Epithelial cell of proximal tubule (primary cell): Measurements from ENCODE around the gene PABPN1L. TPM values are rescaled to one million over a fixed set of nuclear protein-coding genes. Genes with fewer than 3 reads are reported as not detected.

Experiments
- DNase-seq: peaks from one replicate; pipeline ENCODE4 v3.0.0-alpha.2; 2011; ENCODE audit warnings: low read depth
- H3K4me3 ChIP-seq: 2 replicates; pipeline ENCODE4 v1.5.1; 2011; ENCODE audit warnings: low read depth, mild to moderate bottlenecking, low read length
- total RNA-seq: library from RNA; depleted of rRNA; stranded (reverse); fragments of >200 nt; gene quantifications from 2 replicates; pipeline ENCODE4 v1.2.3, GENCODE V29; 2015
- TF ChIP-seq, protein P1 (sequence below): conservative IDR thresholded peaks from 2 replicates; pipeline ENCODE4 v1.5.1; 2012; ENCODE audit warnings: low read depth, mild to moderate bottlenecking, low read length

Gene PABPN1L
- total RNA-seq, 1 donor from 2014 or later, result not detected

- no peak overlapping the region for H3K4me3 ChIP-seq
- DNase-seq, result no peak
- TF ChIP-seq, protein P1, sequence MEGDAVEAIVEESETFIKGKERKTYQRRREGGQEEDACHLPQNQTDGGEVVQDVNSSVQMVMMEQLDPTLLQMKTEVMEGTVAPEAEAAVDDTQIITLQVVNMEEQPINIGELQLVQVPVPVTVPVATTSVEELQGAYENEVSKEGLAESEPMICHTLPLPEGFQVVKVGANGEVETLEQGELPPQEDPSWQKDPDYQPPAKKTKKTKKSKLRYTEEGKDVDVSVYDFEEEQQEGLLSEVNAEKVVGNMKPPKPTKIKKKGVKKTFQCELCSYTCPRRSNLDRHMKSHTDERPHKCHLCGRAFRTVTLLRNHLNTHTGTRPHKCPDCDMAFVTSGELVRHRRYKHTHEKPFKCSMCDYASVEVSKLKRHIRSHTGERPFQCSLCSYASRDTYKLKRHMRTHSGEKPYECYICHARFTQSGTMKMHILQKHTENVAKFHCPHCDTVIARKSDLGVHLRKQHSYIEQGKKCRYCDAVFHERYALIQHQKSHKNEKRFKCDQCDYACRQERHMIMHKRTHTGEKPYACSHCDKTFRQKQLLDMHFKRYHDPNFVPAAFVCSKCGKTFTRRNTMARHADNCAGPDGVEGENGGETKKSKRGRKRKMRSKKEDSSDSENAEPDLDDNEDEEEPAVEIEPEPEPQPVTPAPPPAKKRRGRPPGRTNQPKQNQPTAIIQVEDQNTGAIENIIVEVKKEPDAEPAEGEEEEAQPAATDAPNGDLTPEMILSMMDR, result no peak
Measured at GRCh38 chr16:88901718-88902337, 35.4 kb upstream of the PABPN1L start.

DNA sequence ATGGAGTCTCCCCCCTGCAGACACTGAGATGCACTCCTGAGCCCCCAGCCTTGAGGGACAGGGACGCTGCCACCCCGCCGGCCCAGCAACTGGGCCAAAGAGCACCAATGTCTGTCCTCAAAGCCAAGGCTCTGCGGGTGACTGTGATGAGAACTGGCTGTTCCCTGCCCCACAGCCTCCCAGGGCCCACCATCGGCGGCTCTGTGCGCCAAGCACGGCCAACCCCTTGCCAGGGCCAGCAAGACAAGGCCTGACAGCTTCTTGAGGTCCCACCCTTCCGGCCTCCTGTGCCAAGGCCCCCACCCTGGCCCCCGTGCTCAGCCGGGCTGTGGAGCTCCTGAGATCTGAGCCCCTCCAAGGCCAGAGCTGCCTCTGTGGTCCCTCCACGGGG lies 34.2 kb upstream of the PABPN1L start:
- DNase-seq, result no peak
- TF ChIP-seq, protein P1, result no peak
- no peak overlapping the region for H3K4me3 ChIP-seq

GRCh38 chr16:88899901-88900661 lies 33.6 kb upstream of the PABPN1L start:
- DNase-seq, result no peak
- TF ChIP-seq, protein P1, result no peak
- H3K4me3 ChIP-seq, result no peak overlapping the region

DNA sequence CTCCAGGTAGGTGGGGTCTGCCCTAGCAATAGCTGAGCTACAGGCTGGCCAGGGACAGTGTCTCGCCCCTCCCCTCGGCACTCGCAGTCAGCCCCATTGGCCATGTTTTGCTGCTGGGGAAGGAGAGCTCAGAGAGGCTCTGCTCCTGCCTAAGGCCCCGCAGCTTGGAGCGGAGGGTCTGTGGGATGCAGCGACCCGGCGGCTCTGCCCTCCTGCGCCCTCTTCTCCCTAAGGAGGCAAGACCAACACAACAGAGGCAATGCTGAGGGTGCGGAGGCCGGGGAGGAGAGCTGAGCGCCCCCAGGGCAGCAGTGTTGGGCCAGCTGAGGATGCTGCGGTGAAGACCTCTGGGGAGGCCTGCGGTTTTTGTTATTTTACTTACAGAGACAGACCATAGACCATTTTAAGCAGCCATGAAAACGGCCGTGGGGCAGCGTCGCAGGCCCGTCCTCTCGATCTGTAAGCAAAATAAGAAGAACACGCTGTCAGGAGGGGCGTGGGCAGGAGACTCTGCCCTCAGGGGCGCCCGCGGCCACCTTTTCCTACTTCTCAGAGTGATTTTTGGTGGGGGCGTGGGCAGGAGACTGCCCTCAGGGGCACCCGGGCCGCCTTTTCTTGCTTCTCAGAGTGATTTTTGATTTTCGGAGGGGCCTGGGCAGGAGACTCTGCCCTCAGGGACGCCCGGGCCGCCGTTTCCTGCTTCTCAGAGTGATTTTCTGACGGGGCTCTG lies 31.4 kb upstream of the PABPN1L start:
- no peak for DNase-seq
- H3K4me3 ChIP-seq, result no peak overlapping the region
- TF ChIP-seq, protein P1, result no peak

DNA sequence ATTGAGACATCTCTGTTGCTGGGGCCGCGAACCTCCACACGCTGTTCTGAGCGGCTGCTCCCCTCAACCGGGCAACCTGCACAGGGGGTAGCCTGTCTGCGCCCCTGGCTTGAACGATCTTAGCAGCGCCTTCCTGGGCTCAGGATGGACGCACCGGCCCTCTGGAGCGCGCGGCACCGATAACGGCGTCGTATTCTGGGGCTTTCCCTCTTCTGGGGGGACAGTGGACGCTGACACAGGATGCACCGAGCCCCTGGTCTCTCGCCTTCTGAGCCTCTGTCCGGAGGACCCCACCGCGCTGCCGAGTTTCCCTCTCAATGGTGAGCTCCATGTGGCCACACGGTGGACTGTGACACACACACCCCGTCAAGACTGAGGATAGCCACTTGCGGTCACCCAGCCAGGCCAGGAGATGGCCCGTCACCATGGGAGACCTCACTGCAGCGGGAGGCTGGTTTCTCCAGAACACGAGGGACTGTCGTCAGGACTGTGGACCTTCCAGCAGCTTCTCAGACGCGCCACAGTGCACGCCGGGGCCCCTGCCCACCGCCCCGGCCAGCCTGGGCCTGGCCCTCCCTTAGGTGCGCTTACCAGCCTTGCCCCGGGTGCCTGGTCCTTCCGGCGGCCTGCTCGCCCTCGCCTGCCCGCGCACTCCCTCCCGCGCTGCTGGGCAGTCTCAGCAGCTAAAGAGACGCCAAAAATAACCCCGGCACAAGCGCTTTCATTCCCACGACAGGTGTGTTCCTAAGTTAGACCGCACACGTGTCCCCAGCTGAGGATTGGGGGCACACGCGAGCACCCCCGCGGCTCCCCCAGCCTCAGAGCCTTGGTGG lies 30.0 kb upstream of the PABPN1L start:
- no peak overlapping the region for H3K4me3 ChIP-seq
- TF ChIP-seq, protein P1, result no peak
- no peak for DNase-seq

GRCh38 chr16:88895335-88895734 lies 28.9 kb upstream of the PABPN1L start:
- no peak overlapping the region for H3K4me3 ChIP-seq
- no peak for DNase-seq
- TF ChIP-seq, protein P1, result no peak
